ENCODE measurements around the gene OR52I2.

Gene OR52I2

DNA sequence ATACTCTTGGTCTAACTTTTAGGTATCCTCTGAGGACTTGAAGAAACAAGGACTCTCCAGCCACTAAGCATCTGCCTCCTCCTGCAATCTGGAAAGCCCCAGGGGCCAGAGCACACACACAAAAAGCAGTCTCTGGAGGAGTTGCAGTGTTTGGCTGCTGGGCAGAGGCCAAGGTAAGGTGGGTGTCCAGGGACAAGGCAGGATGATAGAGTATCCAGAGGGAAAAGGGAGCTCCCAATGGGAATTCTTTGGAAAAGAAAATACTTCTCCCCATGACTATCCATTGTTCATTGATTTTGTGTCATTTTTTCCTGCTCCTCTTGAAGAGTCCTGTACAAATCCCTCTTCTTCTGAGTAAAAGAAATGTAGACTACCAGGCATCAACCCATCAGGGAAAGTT is at the start of gene OR52I2:
Gene OR52I2, plus strand, starts transcription at position 301 of the 400 bp plus-strand sequence.
- TF ChIP-seq, protein P1, sequence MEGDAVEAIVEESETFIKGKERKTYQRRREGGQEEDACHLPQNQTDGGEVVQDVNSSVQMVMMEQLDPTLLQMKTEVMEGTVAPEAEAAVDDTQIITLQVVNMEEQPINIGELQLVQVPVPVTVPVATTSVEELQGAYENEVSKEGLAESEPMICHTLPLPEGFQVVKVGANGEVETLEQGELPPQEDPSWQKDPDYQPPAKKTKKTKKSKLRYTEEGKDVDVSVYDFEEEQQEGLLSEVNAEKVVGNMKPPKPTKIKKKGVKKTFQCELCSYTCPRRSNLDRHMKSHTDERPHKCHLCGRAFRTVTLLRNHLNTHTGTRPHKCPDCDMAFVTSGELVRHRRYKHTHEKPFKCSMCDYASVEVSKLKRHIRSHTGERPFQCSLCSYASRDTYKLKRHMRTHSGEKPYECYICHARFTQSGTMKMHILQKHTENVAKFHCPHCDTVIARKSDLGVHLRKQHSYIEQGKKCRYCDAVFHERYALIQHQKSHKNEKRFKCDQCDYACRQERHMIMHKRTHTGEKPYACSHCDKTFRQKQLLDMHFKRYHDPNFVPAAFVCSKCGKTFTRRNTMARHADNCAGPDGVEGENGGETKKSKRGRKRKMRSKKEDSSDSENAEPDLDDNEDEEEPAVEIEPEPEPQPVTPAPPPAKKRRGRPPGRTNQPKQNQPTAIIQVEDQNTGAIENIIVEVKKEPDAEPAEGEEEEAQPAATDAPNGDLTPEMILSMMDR (IDR thresholded peaks at IDR 0.05; ENCODE audit: control extremely low read depth, extremely low read depth, low read depth, missing control alignments), result no peak
- no peak for DNase-seq (ENCODE audit: extremely low spot score)
- CTCF ChIA-PET, result no interaction called here
- POLR2A ChIA-PET, result no interaction called here

DNA sequence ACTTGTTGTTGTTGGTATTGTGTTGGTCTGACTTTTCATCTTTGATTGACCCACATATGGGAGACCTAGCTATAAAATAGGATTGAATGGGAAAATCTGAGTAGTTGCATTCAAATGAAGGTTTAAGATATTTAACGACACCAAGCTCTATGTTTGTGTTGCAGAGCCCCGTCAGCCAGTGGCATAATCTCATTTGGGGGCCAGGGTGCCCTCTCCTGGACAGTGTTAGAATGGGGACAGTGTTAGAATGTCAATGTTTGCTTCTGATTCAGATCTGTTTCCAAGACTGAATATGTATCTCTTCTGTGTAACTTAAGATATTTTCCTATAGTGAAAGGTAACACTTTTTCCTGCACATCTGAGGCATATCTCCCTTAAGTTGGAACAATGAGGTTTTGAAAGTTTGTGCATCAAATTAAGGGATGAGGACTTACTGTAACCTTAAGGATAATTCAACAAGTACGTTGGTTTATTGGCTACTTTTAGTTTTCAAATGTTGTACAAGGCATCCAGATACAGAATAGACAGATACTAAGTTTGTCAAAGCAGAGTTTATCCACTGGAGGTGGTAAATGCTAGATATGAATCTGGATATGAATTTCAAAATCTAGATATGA is 41.8 kb upstream of the OR52I2 start:
- DNase-seq (ENCODE audit: extremely low spot score), result peak; percentile 36
- POLR2A ChIA-PET, result no interaction called here
- CTCF ChIA-PET, result interaction anchor here (0.6 to 10.6 kb wide), 27 partner anchors 8 to 374 kb away, joined by 3 to 169 read pairs (median 4); partner anchors contain the start of gene OR52B4
- TF ChIP-seq, protein P1 (IDR thresholded peaks at IDR 0.05; ENCODE audit: control extremely low read depth, extremely low read depth, low read depth, missing control alignments), result peak; percentile 73

DNA sequence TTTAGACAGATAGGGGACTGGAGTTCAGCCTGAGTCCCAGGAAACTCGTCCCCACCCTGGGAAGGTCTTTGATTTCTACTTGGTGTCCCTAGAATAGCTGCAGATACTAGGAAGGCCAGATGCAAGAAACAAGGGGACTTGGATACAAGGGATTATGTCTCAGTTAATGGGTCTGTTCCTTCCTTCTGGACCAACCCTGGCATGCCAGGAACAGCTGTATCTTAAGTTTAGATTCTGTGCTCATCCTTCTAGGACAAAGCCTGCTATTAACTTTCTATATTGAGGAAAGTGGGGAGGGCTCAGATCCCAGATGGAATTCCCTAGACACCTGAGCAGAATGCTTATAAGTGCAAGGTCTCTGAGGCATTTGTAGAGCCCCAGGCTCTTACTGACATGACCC is 40.5 kb upstream of the OR52I2 start:
- TF ChIP-seq, protein P1 (IDR thresholded peaks at IDR 0.05; ENCODE audit: control extremely low read depth, extremely low read depth, low read depth, missing control alignments), result no peak
- ChIA-PET POLR2A (no interaction called here), CTCF (interaction anchor here (0.7 to 10.6 kb wide), 6 partner anchors 18 to 361 kb away, joined by 3 to 169 read pairs (median 18); no protein-coding TSS in a partner anchor)
- no peak for DNase-seq (ENCODE audit: extremely low spot score)

DNA sequence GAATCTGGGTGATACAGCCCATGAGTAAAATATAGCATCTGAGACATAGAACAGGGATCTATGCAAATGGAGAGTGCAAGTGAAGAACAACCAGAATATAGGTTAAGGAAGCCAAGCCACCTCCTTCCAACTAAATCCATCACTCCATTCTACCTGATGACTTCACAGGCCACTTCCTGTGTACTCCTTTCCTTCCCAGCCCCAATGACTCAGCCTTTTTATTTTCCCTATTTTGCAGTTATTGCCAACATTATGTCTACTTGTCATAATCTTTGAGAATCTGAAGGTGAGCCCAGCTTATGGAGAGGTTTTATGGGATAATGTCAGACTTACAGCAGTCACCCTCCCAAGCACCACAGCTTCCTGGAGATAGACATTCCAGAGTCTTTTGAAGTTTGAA is 38.0 kb upstream of the OR52I2 start:
- DNase-seq (ENCODE audit: extremely low spot score), result no peak
- TF ChIP-seq, protein P1 (IDR thresholded peaks at IDR 0.05; ENCODE audit: control extremely low read depth, extremely low read depth, low read depth, missing control alignments), result no peak
- CTCF ChIA-PET, result interaction anchor here (0.9 to 10.6 kb wide), 4 partner anchors 16 to 356 kb away, joined by 3 to 169 read pairs (median 4); no protein-coding TSS in a partner anchor
- POLR2A ChIA-PET, result no interaction called here

DNA sequence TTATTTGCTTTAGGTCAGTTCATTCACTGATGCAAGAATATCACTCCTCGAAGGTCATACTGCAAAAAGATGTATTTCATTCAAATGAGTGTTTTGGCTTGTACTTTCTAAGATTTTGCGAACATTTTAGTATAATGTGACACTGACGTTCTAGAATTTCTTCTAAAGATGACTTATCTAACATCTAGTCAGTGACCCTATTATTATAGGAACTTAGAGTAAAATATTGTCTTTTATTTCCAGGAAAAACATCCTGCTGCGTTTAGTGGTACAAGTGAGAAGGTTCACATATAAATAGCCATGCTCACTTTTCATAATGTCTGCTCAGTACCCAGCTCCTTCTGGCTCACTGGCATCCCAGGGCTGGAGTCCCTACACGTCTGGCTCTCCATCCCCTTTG is 36.7 kb upstream of the OR52I2 start, which contains the start of gene OR52M1:
Gene OR52M1, plus strand, starts transcription at position 301 of the 400 bp plus-strand sequence. Its CDS starts 0 bp downstream, at position 301.
- POLR2A ChIA-PET, result no interaction called here
- TF ChIP-seq, protein P1 (IDR thresholded peaks at IDR 0.05; ENCODE audit: control extremely low read depth, extremely low read depth, low read depth, missing control alignments), result no peak
- no peak for DNase-seq (ENCODE audit: extremely low spot score)
- CTCF ChIA-PET, result interaction anchor here (1.0 to 10.6 kb wide), 2 partner anchors 358 to 363 kb away, joined by 3 to 169 read pairs; no protein-coding TSS in a partner anchor

DNA sequence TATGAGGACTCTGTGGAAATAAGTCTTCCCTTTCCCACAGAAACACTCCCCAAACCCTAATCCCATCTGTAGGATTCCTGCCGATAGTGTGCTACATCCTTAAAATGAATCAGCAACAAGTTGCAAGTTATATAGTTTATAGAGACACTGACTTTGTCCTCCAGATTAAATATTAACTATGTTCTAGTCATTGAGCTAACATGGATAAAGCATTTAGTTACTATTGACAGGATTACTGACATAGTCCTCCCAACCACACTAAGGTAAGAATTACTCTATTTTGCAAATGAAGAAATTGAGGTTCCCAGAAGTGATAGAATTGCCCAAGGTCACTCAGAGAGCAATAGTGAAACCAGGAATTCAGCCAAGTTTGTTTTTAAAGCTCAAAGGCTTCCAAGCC is 34.7 kb upstream of the OR52I2 start:
- TF ChIP-seq, protein P1 (IDR thresholded peaks at IDR 0.05; ENCODE audit: control extremely low read depth, extremely low read depth, low read depth, missing control alignments), result no peak
- no peak for DNase-seq (ENCODE audit: extremely low spot score)
- ChIA-PET CTCF (interaction anchor here (1.7 to 3.0 kb wide), 2 partner anchors 8 to 360 kb away, joined by 9 to 25 read pairs; no protein-coding TSS in a partner anchor), POLR2A (no interaction called here)
